GM19035 (cell line): ENCODE data around the gene GRK6.

ENCODE experiments used
- ATAC-seq: cut with Tn5 transposase; IDR thresholded peaks from one replicate; pipeline ENCODE4 v1.9.1; 2021; ENCODE audit not compliant: unreplicated experiment

Gene GRK6

GRCh38 chr5:177452688-177453638 is 26.5 kb downstream of the GRK6 start:
- ATAC-seq, result no peak

GRCh38 chr5:177453852-177454396 is 27.4 kb downstream of the GRK6 start:
- ATAC-seq, result no peak

GRCh38 chr5:177454397-177455035 is 28.0 kb downstream of the GRK6 start:
- peak; percentile 54 for ATAC-seq

GRCh38 chr5:177455036-177455660 is 28.7 kb downstream of the GRK6 start:
- peak; percentile 58 for ATAC-seq

GRCh38 chr5:177455661-177456590 is 29.4 kb downstream of the GRK6 start:
- peak; percentile 15 for ATAC-seq

- no peak for ATAC-seq
Observed at GRCh38 chr5:177456591-177456964, 30.1 kb downstream of the GRK6 start.

GRCh38 chr5:177456976-177457851 is 30.7 kb downstream of the GRK6 start:
- ATAC-seq, result peak; percentile 33

- ATAC-seq, result no peak
Observed at GRCh38 chr5:177457852-177458681, 31.6 kb downstream of the GRK6 start.

- ATAC-seq, result no peak
Observed at GRCh38 chr5:177458912-177459350, 32.5 kb downstream of the GRK6 start.

GRCh38 chr5:177459357-177459756 is 32.9 kb downstream of the GRK6 start:
- ATAC-seq, result no peak

- no peak for ATAC-seq
Observed at GRCh38 chr5:177459819-177460628, 33.5 kb downstream of the GRK6 start.

GRCh38 chr5:177462021-177462670 is 35.7 kb downstream of the GRK6 start:
- no peak for ATAC-seq

- no peak for ATAC-seq
Observed at GRCh38 chr5:177465044-177465443, 38.6 kb downstream of the GRK6 start.

- no peak for ATAC-seq
Observed at GRCh38 chr5:177466861-177467260, 40.4 kb downstream of the GRK6 start.

GRCh38 chr5:177467436-177467835 is 41.0 kb downstream of the GRK6 start:
- ATAC-seq, result no peak

- no peak for ATAC-seq
Observed at GRCh38 chr5:177468329-177468684, 41.8 kb downstream of the GRK6 start.
